GM19467 (cell line): ENCODE results near the gene GIMAP6.
"Not testable (repeated sequence)": the region's sequence is repeated elsewhere in the genome, so short reads cannot be mapped to it uniquely, and the experiment has no call there.

ENCODE experiments used
- ATAC-seq: cut with Tn5 transposase; IDR thresholded peaks from one replicate; pipeline ENCODE4 v1.9.1; 2021; ENCODE audit warnings: mild to moderate bottlenecking, moderate library complexity; ENCODE audit not compliant: unreplicated experiment

GIMAP6 gene

GRCh38 chr7:150586785-150587152 is 45.4 kb downstream of the GIMAP6 start:
- ATAC-seq: no peak

- ATAC-seq: no peak
Observed at GRCh38 chr7:150586068-150586784, 46.0 kb downstream of the GIMAP6 start.

- no peak for ATAC-seq
Observed at GRCh38 chr7:150585199-150585598, 47.0 kb downstream of the GIMAP6 start.

- no peak for ATAC-seq
Observed at GRCh38 chr7:150580638-150581394, 51.4 kb downstream of the GIMAP6 start.

- not testable (repeated sequence) for ATAC-seq
Observed at GRCh38 chr7:150579979-150580637, 52.1 kb downstream of the GIMAP6 start.
